Type B pancreatic cell (in vitro differentiated cells): ENCODE measurements around the gene DSG4. TPM values are rescaled to one million over a fixed set of nuclear protein-coding genes. Genes with fewer than 3 reads are reported as not detected.
A peak's percentile ranks its signal among the peaks of the same experiment; 100 is the strongest.

ENCODE experiments used
- DNase-seq: peaks from one replicate; pipeline ENCODE4 v3.0.0; 2021; ENCODE audit warnings: mixed read lengths; ENCODE audit not compliant: unreplicated experiment; ENCODE audit errors: extremely low spot score
- H3K27ac Mint-ChIP-seq: 2 replicates; pipeline ENCODE4 v1.8.0; 2021; ENCODE audit warnings: mild to moderate bottlenecking, mixed read lengths
- H3K27me3 Mint-ChIP-seq: 2 replicates; pipeline ENCODE4 v1.8.0; 2021; ENCODE audit warnings: mixed read lengths
- H3K36me3 Mint-ChIP-seq: 2 replicates; pipeline ENCODE4 v1.8.0; 2021; ENCODE audit warnings: mixed read lengths
- H3K4me1 Mint-ChIP-seq: one replicate; pipeline ENCODE4 v1.8.0; 2021; ENCODE audit warnings: mixed read lengths; ENCODE audit not compliant: unreplicated experiment
- H3K4me3 Mint-ChIP-seq: 2 replicates; pipeline ENCODE4 v1.8.0; 2021; ENCODE audit warnings: mild to moderate bottlenecking, mixed read lengths
- H3K9me3 Mint-ChIP-seq: 2 replicates; pipeline ENCODE4 v1.8.0; 2021; ENCODE audit warnings: mixed read lengths
- total RNA-seq: library from RNA; stranded (reverse); gene quantifications from 2 replicates; pipeline ENCODE4 v1.2.1, GENCODE V29; 2021; ENCODE audit warnings: low replicate concordance
- TF ChIP-seq, protein P1 (sequence below): fragments of 200-600 bp; sonication (generic); conservative IDR thresholded peaks from 2 replicates; pipeline ENCODE4 v1.5.0; 2021; ENCODE audit warnings: antibody characterized with exemption, mild to moderate bottlenecking

The DSG4 gene
- total RNA-seq, 1 donor from 2014 or later = 0.07 TPM

DNA sequence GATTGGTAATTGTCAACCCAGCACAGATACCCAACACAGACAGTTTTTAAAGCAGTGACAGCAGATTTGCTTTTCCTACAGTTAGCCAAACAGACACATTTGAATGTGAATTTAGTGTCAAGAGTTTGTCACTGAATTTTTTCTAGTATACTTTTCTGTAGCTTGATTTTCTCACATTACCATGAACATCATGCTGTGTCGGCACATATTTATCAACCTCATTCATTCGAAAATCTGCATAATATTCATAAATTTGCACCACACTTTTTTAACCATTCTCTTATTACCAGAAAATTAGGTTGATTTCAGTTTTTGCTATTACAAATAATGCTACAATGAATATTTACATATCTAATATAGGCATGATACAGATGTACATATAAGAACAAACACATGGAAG, 43.9 kb downstream of the DSG4 start:
- DNase-seq = no peak
- TF ChIP-seq, protein P1, sequence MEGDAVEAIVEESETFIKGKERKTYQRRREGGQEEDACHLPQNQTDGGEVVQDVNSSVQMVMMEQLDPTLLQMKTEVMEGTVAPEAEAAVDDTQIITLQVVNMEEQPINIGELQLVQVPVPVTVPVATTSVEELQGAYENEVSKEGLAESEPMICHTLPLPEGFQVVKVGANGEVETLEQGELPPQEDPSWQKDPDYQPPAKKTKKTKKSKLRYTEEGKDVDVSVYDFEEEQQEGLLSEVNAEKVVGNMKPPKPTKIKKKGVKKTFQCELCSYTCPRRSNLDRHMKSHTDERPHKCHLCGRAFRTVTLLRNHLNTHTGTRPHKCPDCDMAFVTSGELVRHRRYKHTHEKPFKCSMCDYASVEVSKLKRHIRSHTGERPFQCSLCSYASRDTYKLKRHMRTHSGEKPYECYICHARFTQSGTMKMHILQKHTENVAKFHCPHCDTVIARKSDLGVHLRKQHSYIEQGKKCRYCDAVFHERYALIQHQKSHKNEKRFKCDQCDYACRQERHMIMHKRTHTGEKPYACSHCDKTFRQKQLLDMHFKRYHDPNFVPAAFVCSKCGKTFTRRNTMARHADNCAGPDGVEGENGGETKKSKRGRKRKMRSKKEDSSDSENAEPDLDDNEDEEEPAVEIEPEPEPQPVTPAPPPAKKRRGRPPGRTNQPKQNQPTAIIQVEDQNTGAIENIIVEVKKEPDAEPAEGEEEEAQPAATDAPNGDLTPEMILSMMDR = no peak
- Mint-ChIP-seq H3K4me1 (no peaks in the 10 kb centered on the region), H3K9me3 (no peaks in the 10 kb centered on the region), H3K36me3 (peaks cover 6% of the 10 kb centered on the region), H3K27ac (no peak overlapping the region), H3K27me3 (no peaks in the 10 kb centered on the region), H3K4me3 (no peak overlapping the region)

DNA sequence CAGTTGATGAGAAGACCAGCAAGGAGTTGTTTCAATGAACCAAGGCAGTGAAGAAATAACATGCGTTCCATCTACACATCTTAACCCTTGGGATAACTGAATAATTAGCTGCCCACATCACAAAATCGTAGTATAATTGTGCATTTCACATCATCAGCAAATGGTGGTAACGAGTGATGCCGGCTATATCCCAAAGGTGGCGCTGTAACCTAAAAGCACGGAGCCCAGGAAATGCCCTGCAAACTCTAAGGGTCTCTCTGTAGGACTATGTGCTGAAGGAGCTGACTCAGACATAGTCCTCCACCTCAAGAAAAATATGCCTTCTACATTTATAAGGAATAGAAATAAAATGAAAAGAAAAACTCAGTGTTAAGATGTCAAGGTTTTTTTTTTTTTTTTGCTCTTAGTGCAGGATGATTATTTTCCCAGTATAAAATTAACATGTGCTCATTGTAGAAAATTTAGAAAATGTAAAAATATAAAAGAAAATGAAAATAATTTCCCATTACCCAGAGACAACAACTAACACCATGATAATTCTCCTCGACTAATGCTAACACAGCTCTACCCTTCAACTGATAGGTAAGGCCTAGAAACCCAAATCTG, 47.9 kb downstream of the DSG4 start:
- Mint-ChIP-seq H3K4me3 (peak overlapping the region; percentile 86), H3K4me1 (peaks cover 5% of the 10 kb centered on the region), H3K9me3 (peaks cover 3% of the 10 kb centered on the region), H3K27ac (no peak overlapping the region), H3K27me3 (no peaks in the 10 kb centered on the region), H3K36me3 (peaks cover 6% of the 10 kb centered on the region)
- no peak for DNase-seq
- TF ChIP-seq, protein P1 = peak; percentile 84

DNA sequence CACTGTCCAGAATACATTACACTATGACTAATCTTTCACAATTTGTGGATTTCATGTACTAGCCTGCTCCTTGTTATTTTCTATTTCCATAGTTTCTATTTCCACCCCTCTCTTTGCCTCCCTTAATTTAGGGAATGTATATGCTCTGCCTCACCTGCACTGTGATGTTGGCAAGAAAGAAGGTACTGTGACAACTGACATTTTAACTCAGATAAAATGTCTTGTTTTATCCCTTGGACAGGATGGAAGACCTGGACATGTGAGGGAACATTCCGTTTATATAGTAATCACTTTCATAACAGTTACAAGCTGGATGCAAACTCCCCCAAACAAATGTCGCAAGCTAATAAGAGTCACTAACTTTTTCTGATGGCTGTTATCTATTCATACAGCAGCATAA, 49.4 kb downstream of the DSG4 start:
- H3K4me3 Mint-ChIP-seq = peak overlapping the region; percentile 86
- H3K36me3 Mint-ChIP-seq = no peaks in the 10 kb centered on the region
- no peaks in the 10 kb centered on the region for H3K27me3 Mint-ChIP-seq
- TF ChIP-seq, protein P1 = no peak
- peaks cover 5% of the 10 kb centered on the region for H3K4me1 Mint-ChIP-seq
- H3K27ac Mint-ChIP-seq = peak overlapping the region; percentile 82
- DNase-seq = no peak
- H3K9me3 Mint-ChIP-seq = peaks cover 3% of the 10 kb centered on the region

DNA sequence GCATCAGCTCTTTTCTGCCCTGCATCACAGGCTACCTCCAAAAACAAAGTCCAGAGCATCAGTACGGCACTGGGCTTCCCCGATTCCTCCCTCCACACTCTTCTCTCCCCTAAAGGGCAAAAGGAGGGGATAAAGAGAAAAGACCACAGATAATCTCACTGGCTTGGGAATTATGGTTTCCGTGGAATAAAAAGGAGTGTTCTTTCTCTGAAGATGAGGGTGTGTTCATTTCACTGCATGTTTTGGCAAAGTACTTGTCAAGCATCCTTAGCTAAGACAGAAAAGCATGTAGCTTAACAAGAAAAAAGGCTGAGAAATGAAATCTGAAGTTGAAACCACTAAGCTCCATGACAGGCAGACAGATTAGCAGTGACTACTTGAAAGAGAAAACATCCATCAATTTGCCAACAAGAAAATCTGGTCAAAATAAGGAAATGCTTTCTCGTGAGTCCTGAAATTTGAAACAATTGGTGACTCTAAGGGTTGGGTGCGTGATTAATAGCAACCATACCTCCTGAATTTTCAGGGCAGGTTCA, 50.4 kb downstream of the DSG4 start:
- H3K4me3 Mint-ChIP-seq = peak overlapping the region; percentile 88
- peaks cover 3% of the 10 kb centered on the region for H3K9me3 Mint-ChIP-seq
- H3K27ac Mint-ChIP-seq = peak overlapping the region; percentile 96
- peaks cover 5% of the 10 kb centered on the region for H3K4me1 Mint-ChIP-seq
- DNase-seq = no peak
- TF ChIP-seq, protein P1 = no peak
- H3K36me3 Mint-ChIP-seq = no peaks in the 10 kb centered on the region
- no peaks in the 10 kb centered on the region for H3K27me3 Mint-ChIP-seq

DNA sequence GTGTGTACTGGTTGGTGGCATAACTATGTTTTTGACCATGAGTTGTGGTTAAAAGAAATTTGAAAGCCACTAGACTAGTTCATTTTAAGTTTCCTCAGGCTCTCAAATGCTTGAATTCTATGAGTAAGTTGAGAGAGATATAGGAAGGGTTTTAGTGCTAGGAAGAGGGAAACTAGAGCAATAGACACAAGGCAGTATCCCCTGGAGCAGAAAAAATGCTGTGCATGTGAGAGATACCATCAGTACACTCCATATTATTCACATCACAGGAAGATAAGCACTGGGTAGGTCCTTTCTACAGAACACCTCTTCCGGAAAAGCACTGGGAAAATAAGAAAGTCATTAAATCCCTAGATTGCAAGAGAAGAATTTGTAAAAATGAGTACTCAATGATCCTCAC, 51.6 kb downstream of the DSG4 start:
- peaks cover 5% of the 10 kb centered on the region for H3K4me1 Mint-ChIP-seq
- TF ChIP-seq, protein P1 = no peak
- no peaks in the 10 kb centered on the region for H3K36me3 Mint-ChIP-seq
- DNase-seq = no peak
- H3K9me3 Mint-ChIP-seq = peaks cover 3% of the 10 kb centered on the region
- H3K4me3 Mint-ChIP-seq = peak overlapping the region; percentile 33
- H3K27ac Mint-ChIP-seq = peak overlapping the region; percentile 89
- no peaks in the 10 kb centered on the region for H3K27me3 Mint-ChIP-seq
